Breast epithelium (tissue), 4 donors: ENCODE data around the gene FGFBP2. TPM values are rescaled to one million over a fixed set of nuclear protein-coding genes. Genes with fewer than 3 reads are reported as not detected.

Experiments used
- DNase-seq, 2 donors: peaks; one replicate each; pipeline ENCODE4 v3.0.0-alpha.2; 2019; ENCODE audit warnings: low spot score in 2 of 2
- H3K27ac ChIP-seq, 2 donors: fragments of 200-600 bp; sonication (generic) in 1 of 2; one replicate each; pipeline ENCODE4 v1.5.1; 2016 to 2019; ENCODE audit warnings: mild to moderate bottlenecking in 1 of 2
- H3K27me3 ChIP-seq, 2 donors: fragments of 200-600 bp; sonication (generic) in 1 of 2; one replicate each; pipeline versions ENCODE4 v1.5.1 to v1.6.0; 2017 to 2019; ENCODE audit warnings: control low read depth in 1 of 2, mild to moderate bottlenecking in 1 of 2
- H3K36me3 ChIP-seq: fragments of 200-600 bp; one replicate; pipeline ENCODE4 v1.5.1; 2019
- H3K4me1 ChIP-seq, 2 donors: fragments of 200-600 bp; sonication (generic); one replicate each; pipeline ENCODE4 v1.5.1; 2016 to 2019; ENCODE audit warnings: control low read depth in 1 of 2
- H3K4me3 ChIP-seq, 3 donors: fragments of 200-600 bp; sonication (generic); 1 replicate in 2 of 3; 2 replicates in 1 of 3; pipeline ENCODE4 v1.5.1; 2016 to 2019; ENCODE audit warnings: mild to moderate bottlenecking in 3 of 3, moderate library complexity in 2 of 3
- H3K9me3 ChIP-seq, 2 donors: fragments of 200-600 bp; sonication (generic) in 1 of 2; one replicate each; pipeline ENCODE4 v1.5.1; 2016 to 2019; ENCODE audit warnings: control low read depth in 1 of 2
- CTCF ChIP-seq, 3 donors: fragments of 450-650 bp; IDR thresholded peaks; one replicate each; pipeline ENCODE4 v1.5.1; 2016 to 2017; ENCODE audit warnings: antibody characterized with exemption in 3 of 3, mild to moderate bottlenecking in 3 of 3, moderate library complexity in 3 of 3
- POLR2A ChIP-seq: fragments of 450-650 bp; IDR thresholded peaks from one replicate; pipeline ENCODE4 v1.6.1; 2016; ENCODE audit warnings: antibody characterized with exemption, mild to moderate bottlenecking, moderate library complexity
- POLR2AphosphoS5 ChIP-seq, 3 donors: sonication (generic); formaldehyde crosslinking; IDR thresholded peaks; one replicate each; pipeline ENCODE4 v1.6.1; 2017; ENCODE audit warnings: antibody characterized with exemption in 3 of 3
- intact Hi-C: fragments of 100-400 bp; cut with DNase I; formaldehyde crosslinking; loops from one replicate; pipeline ENCODE4 v1.15.1; 2023; ENCODE audit warnings: low total_unique reads
- total RNA-seq, 3 donors: library from RNA; depleted of rRNA; stranded (reverse); fragments of >200 nt; gene quantifications; one replicate each; pipeline ENCODE4 v1.1.0, GENCODE V29; 2016

The FGFBP2 gene
- total RNA-seq, 3 donors from 2014 or later, result 3.4 to 6.4 (median 6.2) TPM

DNA sequence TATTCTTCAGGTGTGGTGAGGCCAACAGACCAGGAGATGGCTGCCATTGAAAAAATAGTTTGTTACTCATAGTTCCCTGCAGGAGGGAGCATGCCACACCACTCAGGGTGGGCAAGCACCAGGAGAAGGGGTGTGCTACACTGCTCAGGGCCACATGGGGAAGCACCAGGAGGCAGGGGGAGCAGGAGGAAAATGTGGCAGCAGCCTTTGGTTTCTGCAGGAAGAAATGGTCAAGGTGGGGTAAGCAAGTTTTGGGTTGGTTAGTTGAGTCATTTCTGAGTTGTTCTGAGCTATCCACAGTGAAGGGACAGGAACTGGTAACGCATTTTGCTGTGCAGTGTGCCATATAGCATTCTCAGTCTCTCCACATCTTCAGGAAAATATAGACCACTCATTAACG is 48.2 kb downstream of the FGFBP2 start:
- no peak for TF ChIP-seq POLR2AphosphoS5 (IDR thresholded peaks at IDR 0.05)
- TF ChIP-seq POLR2A, result no peak
- TF ChIP-seq CTCF (IDR thresholded peaks at IDR 0.05), result no peak
- no peaks in the 10 kb centered on the region for H3K27me3 ChIP-seq
- no peak overlapping the region for H3K4me3 ChIP-seq
- no peaks in the 10 kb centered on the region for H3K4me1 ChIP-seq
- no peak for DNase-seq
- no peaks in the 10 kb centered on the region for H3K36me3 ChIP-seq
- H3K9me3 ChIP-seq, result no peaks in the 10 kb centered on the region
- H3K27ac ChIP-seq, result no peak overlapping the region
- intact Hi-C loops, result no loop called here

GRCh38 chr4:15914291-15914690 is 48.7 kb downstream of the FGFBP2 start:
- Histone ChIP-seq H3K4me1 (no peaks in the 10 kb centered on the region), H3K27ac (no peak overlapping the region), H3K4me3 (no peak overlapping the region), H3K36me3 (no peaks in the 10 kb centered on the region), H3K9me3 (no peaks in the 10 kb centered on the region), H3K27me3 (no peaks in the 10 kb centered on the region)
- no peak for DNase-seq
- intact Hi-C loops, result no loop called here
- TF ChIP-seq CTCF (IDR thresholded peaks at IDR 0.05) (no peak), POLR2AphosphoS5 (IDR thresholded peaks at IDR 0.05) (no peak), POLR2A (no peak)

DNA sequence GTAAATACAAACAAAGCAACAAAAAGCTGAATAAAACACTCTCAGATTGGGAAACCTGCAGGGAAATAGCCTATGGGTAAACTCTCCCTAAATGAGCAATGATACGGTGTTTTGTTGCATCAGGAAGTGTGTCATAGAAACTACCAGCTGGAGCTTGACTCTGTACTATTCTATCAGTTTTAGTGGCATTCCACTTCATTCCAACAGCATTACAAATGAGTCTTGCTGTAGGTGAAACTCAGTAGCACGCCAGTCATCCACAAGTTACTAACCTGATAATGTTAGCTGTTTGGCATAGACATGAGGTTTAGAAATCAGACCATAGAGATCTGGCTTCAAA is 49.4 kb downstream of the FGFBP2 start:
- no peak overlapping the region for H3K4me3 ChIP-seq
- no peak for DNase-seq
- H3K9me3 ChIP-seq, result no peaks in the 10 kb centered on the region
- H3K27me3 ChIP-seq, result no peaks in the 10 kb centered on the region
- H3K27ac ChIP-seq, result no peak overlapping the region
- intact Hi-C loops, result no loop called here
- no peaks in the 10 kb centered on the region for H3K4me1 ChIP-seq
- TF ChIP-seq POLR2AphosphoS5 (IDR thresholded peaks at IDR 0.05), result no peak
- no peak for TF ChIP-seq POLR2A
- no peak for TF ChIP-seq CTCF (IDR thresholded peaks at IDR 0.05)
- no peaks in the 10 kb centered on the region for H3K36me3 ChIP-seq

DNA sequence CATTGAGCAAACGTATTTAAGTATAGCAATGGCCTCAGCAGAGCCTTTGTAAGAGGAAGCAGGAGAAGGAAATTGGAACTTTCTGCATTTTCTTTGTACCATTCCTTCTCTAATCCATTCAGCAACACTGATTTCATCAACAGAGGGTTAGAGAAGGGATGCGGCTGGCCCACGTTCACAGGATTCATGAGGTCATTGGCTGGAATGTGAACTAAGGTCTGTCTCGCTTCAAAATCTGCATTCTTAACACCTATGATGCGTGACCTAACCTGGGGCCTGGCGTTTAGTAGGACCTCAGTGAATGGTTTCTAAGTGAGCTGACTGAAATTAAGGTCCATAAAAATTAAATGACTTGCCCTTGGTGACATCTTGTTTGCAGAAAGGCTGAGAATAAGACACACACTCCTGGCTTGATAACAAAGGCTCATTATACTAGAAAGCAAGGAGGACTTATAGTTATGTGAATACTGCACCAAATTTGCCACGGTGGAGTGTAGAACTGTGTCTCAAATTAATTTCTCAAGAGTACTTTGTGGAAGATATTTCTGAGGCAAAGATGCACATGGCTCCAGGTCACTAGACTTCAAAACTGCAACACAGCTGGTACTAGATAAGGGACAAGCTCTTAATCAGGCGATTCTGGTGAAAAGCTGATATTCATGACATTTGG is 49.9 kb downstream of the FGFBP2 start:
- intact Hi-C loops, result no loop called here
- H3K27me3 ChIP-seq, result no peaks in the 10 kb centered on the region
- H3K4me3 ChIP-seq, result no peak overlapping the region
- no peak for DNase-seq
- no peaks in the 10 kb centered on the region for H3K9me3 ChIP-seq
- no peaks in the 10 kb centered on the region for H3K36me3 ChIP-seq
- no peaks in the 10 kb centered on the region for H3K4me1 ChIP-seq
- H3K27ac ChIP-seq, result no peak overlapping the region
- TF ChIP-seq CTCF (IDR thresholded peaks at IDR 0.05) (no peak), POLR2A (no peak), POLR2AphosphoS5 (IDR thresholded peaks at IDR 0.05) (no peak)

DNA sequence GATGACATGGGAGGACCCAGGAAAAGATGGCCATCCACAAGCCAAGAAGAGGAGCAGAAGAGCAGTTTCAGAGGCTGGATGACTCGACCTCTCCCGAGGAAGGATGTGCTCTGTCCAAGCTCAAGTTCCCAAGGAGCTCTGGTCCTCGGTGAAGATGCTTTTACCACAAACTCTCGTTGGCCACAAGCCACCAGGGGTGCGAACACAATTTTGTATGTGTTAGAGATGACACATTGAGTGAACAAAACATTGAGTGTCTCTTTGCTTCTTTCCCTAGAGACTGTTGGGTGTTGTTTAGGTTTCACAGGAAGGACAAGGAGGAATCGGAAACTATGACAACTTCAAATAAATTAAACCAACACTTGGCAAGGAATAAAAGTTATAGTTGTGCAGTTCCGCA is 50.7 kb downstream of the FGFBP2 start:
- Histone ChIP-seq H3K4me1 (no peaks in the 10 kb centered on the region), H3K27me3 (no peaks in the 10 kb centered on the region), H3K9me3 (no peaks in the 10 kb centered on the region), H3K36me3 (no peaks in the 10 kb centered on the region), H3K27ac (no peak overlapping the region), H3K4me3 (no peak overlapping the region)
- intact Hi-C loops, result no loop called here
- no peak for DNase-seq
- TF ChIP-seq POLR2AphosphoS5 (IDR thresholded peaks at IDR 0.05), result no peak
- no peak for TF ChIP-seq POLR2A
- no peak for TF ChIP-seq CTCF (IDR thresholded peaks at IDR 0.05)

Other genes starting within 250 kb of the FGFBP2 start
- gene CD38, start 184.8 kb downstream of the FGFBP2 start, total RNA-seq, result 10 to 100 TPM in 1 of 3 donors, 1 to 10 TPM in 2; 2.0 to 47.2 (median 2.6) TPM
- under 1 TPM in 1 of 3 donors, not detected in 2; 0.73 TPM for gene FGFBP1, start 24.4 kb downstream of the FGFBP2 start, total RNA-seq
- 100 to 1,000 TPM in 1 of 3 donors, 10 to 100 TPM in 1, under 1 TPM in 1; 0.64 to 106 (median 40.0) TPM for gene PROM1, start 120.8 kb upstream of the FGFBP2 start, total RNA-seq